GM19395 (cell line): ENCODE data around the gene EYA3.
A peak's percentile ranks its signal among the peaks of the same experiment; 100 is the strongest.

Experiments
- ATAC-seq: cut with Tn5 transposase; IDR thresholded peaks from one replicate; pipeline ENCODE4 v1.9.1; 2021; ENCODE audit warnings: mild to moderate bottlenecking, moderate library complexity; ENCODE audit not compliant: unreplicated experiment

The EYA3 gene

DNA sequence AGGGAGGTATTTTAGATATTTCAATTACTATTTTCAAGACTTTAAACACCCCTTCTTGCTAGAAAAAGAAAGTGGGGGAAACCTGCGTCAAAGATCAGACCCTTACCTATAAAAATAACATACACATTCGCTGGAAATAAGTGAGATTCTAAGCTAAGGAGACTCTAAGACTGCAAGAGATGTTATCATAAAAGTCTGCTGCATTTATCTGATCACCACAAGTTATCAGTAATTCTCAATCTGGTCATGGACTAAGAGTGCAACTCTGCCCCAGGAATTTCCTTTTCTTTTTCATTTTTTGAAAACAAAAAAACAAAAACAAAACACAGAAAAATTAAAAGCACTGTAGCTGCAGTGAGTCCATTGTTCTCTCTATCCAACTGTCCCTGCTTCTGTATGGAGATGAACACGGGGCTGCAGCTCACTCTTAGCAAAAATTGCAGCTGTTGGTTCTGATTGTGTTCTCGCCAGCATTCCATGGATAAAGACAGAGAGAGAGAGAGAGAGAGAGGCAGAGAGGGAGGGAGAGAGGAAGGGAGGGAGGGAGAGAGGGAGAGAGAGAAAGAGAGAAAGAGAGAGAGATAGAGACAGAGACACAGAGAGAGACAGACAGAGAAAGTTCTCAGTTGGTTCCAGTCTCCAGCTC lies 114.5 kb downstream of the EYA3 start:
- no peak for ATAC-seq

GRCh38 chr1:27972141-27972540 lies 116.3 kb downstream of the EYA3 start:
- ATAC-seq, result no peak

GRCh38 chr1:27971674-27972073 lies 116.7 kb downstream of the EYA3 start:
- no peak for ATAC-seq

DNA sequence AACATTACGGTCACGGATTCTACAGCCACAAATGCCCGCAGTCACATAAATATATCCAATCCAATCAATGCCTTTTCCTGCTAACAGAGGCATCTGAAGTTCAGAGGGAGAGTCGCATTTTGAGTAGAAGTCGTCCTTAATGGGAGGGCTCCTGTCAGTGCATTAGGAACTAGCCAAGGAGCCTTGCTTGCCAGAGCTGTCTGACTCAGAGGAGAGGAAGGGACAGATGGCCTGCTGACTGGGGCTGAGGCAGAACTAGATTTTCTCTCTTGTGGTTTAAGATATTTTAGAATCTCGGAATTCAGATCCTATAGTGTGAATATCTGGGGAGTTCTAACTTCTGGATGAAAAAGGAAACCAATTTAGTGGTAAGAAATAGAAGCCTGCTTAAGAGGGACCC lies 118.0 kb downstream of the EYA3 start:
- no peak for ATAC-seq

GRCh38 chr1:27968692-27969091 lies 119.7 kb downstream of the EYA3 start:
- ATAC-seq, result no peak

GRCh38 chr1:27967884-27968466 lies 120.4 kb downstream of the EYA3 start:
- ATAC-seq, result no peak

DNA sequence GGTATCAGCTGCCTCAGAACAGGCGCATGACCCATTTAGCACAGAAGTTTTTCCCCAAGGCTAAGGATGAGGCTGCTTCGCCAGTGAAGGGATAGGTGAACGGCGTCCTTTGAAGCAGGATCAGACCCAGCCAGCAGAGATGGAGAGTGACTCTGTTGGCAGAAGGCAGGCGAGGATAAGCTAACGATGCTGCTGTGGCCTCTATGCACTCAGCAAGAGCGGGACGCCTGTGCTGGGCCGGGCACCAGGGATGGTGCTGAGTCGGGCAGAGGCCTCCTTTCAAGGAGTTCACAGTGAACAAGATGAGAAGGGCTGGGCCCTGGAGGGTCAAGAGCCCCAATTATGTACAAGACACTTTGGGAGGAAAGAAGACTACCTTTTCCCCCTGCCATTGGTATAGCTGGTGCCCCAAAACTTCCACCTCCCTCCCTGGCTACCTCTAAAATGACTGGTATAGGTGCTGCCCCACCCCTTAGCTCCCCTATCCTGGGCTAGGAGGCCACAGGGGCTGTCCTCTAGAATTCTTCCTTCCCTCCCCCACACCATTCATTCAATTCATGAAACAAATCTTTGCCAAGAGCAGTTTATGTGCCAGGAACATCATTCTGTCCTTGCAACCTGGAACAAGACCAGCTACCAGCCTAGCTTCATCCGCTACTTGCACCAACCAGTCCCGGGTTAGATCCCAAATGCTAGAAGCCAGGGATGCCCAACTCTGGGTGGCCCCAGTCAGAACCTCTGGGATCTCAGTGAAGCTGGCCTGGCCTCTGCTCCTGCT lies 121.1 kb downstream of the EYA3 start:
- no peak for ATAC-seq

DNA sequence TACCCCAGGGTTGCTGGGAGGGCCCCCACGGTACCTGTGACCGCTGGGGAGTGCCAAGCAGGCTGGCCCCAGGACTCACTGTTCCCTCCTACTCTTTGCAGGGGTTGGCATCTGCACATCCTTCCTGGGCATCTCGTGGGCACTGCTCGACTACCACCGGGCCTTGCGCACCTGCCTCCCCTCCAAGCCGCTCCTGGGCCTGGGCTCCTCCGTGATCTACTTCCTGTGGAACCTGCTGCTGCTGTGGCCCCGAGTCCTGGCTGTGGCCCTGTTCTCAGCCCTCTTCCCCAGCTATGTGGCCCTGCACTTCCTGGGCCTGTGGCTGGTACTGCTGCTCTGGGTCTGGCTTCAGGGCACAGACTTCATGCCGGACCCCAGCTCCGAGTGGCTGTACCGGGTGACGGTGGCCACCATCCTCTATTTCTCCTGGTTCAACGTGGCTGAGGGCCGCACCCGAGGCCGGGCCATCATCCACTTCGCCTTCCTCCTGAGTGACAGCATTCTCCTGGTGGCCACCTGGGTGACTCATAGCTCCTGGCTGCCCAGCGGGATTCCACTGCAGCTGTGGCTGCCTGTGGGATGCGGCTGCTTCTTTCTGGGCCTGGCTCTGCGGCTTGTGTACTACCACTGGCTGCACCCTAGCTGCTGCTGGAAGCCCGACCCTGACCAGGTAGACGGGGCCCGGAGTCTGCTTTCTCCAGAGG lies 121.9 kb downstream of the EYA3 start:
- ATAC-seq, result no peak

GRCh38 chr1:27963393-27963792 lies 125.0 kb downstream of the EYA3 start:
- no peak for ATAC-seq

DNA sequence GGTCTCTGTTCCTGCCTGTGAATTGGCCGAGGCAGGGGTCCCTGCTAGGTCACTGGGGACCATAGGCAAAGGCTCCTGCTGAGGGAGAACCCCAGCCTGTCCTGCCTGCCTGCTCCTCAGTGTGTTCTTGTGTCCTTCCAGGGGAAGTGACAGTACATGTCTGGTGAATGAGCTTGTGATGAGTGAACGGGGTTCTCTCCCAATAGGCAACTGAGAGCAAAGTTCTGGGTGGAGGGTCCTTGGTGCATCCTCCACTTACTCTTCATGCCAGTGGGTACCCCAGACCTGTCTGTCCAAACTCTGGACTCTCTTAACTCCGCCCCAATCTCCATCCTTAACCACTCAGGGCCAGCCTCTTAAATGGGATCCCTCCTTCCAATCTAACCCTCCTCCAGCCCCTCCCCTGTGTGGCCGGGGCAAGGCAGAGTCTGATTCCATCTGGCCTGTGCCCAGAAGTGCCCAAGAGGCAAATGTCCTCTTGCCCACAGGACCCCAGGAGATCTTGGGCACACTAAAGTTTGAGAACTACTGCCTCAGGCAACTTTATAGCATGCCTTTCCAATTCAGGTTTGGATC lies 126.7 kb downstream of the EYA3 start:
- ATAC-seq, result no peak

DNA sequence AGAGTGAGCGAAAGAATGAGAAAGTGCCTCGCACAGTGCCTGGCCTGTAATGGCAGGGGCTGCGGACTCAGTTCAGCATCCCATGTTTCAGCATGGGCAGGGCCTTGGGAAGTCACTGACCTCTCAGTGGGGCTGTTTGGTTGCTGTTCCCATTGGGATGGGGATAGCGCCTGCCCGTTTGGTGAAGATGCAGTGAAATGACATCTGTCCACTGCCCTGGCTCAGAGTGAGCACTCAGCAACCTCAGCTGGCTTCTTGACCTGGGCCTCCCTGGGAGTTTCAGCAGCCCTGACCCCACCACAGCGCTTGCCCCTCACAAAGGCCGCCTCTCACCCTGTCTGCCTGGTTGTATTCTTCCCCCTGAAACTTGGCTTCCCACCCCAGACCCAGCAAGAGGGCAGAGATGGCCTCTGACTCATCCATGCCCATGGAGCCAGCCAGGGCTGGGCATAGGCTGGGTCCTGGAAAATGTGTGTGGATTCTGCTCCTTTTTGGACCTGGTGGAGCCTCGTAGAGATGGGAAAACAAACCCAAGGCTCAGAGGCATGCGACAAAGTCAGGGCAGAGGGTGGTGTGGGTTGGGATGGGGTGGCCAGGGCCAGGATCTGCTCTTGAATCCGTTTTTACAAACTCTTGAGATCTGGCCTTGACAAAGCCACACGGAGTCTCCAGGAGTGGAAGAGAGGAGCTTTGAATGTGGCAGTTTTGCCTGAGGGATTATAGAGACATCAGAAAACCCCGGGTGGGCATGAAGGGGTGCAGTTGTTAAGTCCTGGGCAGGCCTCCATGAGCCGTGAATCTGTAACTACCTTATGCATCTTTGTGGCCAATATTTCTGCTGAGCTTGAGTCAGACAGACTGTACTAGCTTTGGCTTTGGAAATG lies 127.4 kb downstream of the EYA3 start:
- ATAC-seq, result no peak

- ATAC-seq, result peak; percentile 80
Observed at GRCh38 chr1:27959792-27960603, 128.4 kb downstream of the EYA3 start, which contains the start of gene XKR8. TSS of gene XKR8 (plus strand) at chr1:27959973. CDS start at chr1:27960070, 97 bp downstream.

- no peak for ATAC-seq
Observed at GRCh38 chr1:27958513-27958912, 129.9 kb downstream of the EYA3 start.

DNA sequence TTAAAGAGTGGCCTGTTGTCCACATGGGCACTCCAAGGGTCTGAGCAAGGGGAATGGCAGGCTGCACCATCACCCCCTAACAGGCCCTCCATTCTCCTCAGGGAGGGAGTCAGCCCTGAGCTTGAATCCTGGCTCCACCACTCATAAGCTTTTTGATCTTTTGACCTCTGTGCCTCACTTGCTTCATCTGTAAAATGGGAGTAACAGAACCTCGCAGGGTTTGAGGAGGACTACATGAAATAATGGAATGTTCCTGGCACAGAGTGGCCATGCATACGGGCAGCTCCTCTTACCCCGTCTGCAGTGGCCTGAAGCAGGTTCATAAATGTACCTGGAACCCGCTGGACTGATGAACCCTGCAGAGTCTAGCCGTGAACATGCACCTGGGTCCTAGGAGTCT lies 130.8 kb downstream of the EYA3 start:
- ATAC-seq, result no peak

GRCh38 chr1:27956761-27957160 lies 131.6 kb downstream of the EYA3 start:
- ATAC-seq, result no peak

GRCh38 chr1:27955076-27955475 lies 133.3 kb downstream of the EYA3 start:
- ATAC-seq, result no peak

DNA sequence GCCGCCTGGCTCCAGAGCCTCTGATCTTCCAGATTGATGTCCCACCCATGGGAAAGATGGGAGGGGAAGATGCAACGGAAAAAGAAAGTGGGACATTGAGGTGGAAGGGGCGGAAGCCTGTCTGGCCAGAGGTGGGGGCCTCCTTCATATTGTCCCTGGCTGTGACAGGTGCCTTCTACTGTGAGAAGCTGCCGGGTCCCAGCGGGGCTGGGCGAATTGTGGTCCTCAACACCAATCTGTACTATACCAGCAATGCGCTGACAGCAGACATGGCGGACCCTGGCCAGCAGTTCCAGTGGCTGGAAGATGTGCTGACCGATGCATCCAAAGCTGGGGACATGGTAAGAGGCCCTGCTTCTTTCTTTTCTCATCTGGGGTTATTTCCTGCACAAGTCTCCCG lies 134.2 kb downstream of the EYA3 start:
- ATAC-seq, result no peak

- ATAC-seq, result no peak
Observed at GRCh38 chr1:27952147-27952546, 136.3 kb downstream of the EYA3 start.

DNA sequence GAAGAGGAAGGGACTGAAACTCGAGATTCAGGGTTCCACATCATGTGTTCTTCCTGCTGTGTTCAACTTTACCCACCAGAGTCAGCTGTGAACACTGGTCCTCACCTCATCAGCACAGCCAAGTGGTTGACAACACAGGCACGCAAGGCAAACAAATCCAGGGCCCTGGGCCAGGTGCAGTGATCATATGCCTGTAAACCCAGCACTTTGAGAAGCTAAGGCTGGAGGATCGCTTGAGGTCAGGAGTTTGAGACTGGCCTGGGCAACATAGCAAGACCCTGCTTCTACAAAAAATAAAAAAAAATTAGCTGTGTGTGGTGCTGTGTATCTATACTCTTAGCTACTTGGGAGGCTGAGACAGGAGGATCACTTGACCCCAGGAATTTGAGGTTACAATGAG lies 137.0 kb downstream of the EYA3 start:
- ATAC-seq, result no peak
